ENCODE data around the gene TACR1.

Gene TACR1

GRCh38 chr2:75023666-75024455, 175.5 kb downstream of the TACR1 start:
- DNase-seq: no peak

DNA sequence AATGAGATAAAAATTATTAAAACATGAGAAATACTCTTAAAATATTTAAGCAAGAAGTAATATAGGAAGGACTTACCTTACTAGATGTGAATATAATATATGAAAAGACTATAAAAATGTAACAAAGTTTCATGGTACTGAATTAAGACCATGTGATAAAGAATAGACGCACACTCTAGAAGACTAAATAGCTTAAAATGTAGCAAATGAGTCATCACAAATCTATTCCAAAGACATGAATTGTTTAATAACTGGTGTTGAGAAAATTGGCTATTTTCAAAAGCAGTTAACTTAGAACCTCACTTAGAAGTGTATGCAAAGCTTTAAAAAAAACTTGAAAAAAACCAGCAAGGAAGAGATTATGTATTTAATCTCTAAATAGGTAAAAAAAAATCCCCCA, 176.8 kb downstream of the TACR1 start:
- no peak for DNase-seq

DNA sequence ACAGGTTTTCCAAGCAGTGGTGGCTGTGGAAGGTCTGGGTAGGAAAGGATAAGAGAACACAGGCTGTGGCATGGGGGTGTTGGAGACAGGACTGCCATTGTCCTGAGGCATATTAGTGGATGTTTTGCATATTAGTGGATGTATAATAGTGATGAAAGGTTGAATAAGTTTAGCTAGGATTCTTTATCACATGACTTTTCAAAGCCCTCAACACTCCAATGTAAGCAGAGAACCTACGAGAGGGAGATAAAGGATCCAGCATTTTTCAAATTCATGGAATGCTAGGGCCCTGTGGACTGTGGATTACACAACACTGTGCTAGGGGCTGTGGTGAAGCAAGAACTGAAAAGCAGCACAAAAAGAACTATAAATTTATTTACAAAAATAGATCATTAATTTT, 177.6 kb downstream of the TACR1 start:
- no peak for DNase-seq

DNA sequence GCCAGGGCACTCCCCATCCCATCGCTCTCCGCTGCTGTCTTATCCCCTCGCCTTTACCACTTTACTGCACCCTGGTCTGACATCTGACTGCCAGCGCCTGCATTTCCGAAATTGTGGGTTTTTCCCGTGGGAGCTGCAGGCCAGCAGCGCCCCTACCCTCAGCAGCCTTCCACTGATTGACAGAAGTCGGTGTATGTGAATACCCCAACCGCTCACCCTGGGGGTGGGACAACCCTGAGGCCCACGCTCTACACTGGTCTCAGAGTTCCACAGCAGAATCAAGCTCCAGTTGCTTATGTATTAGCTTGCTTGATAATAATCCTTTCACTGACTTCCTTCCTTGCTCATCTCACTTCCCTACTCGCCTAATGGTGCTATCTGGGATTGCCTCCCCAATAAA, 178.8 kb downstream of the TACR1 start:
- DNase-seq: no peak

DNA sequence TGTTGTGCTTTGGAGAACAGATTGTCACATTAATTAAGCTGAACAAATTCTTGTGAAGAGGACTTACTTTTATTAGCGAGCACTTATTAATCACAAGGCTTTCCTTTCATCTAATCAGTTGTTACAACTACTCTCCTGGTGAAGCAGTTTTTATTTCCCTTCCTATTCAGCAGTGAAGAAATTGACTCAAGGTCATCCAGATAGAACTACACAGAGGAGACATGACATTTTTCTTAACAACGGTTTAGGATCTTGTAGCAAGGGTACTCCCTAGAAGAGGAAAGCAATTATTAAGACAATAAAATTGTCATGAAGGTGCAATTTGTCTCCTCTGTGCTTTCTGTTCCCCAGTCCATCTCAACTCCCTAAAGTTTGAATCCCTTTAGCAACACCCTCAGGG, 179.5 kb downstream of the TACR1 start:
- no peak for DNase-seq

DNA sequence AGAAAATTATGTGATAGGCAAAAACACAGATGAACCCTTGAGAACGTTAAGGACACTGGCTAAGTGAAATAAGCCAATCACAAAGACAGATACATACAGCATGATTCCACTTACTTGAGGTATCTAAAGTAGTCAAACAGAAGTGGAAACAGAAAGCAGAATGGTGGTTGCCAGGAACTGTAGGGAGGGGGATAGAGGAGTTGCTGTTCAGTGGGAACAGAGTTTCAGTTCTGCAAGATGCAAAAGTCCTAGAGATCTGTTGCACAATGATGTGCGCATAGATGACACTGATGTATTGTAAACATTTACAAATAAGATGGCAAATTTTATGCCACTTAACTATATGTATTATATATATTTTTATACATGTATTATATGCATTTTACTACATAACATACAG, 181.2 kb downstream of the TACR1 start:
- peak in 1 of 56 donors; percentile 15 for DNase-seq

- DNase-seq: no peak
Measured at GRCh38 chr2:75012080-75012479, 187.2 kb downstream of the TACR1 start.

DNA sequence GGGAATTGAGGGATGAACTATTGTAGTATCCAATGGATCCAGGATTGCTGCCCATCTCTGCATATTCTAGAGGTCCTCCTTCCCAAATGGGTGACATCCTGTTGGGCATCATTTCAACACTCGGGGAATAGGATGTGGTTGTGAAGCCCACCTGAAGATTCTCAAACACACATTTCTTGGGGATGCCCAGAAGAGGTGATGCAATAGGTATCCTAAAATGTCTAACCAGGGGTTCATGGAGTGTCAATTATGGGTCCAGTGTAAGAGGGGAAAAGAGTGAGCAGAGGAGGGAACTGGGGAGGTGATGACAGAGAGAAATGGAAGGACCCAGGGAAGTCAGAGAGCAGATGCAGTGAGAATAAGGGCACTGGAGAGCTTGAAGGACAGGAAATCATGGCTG, 188.7 kb downstream of the TACR1 start:
- no peak for DNase-seq

DNA sequence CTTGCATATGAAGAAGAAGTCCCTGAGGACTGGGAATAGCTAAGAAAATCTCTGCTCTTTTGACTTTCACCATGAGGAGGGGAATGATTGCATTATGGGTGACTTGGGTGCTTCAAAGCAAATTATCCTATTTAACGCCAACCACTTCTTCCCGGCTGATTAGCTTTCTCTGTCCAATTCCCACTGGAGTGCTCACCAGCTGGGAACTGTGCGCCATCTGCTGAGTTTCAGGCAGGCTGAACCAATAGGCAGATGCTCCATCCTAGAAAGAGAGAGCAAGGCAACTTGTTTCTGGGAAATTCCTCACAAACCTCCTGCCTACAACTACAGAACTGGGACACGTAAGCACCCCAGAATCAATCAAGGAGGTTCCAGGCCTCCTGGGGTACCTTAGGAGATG, 191.5 kb downstream of the TACR1 start:
- peak in 1 of 56 donors; percentile 0 for DNase-seq

DNA sequence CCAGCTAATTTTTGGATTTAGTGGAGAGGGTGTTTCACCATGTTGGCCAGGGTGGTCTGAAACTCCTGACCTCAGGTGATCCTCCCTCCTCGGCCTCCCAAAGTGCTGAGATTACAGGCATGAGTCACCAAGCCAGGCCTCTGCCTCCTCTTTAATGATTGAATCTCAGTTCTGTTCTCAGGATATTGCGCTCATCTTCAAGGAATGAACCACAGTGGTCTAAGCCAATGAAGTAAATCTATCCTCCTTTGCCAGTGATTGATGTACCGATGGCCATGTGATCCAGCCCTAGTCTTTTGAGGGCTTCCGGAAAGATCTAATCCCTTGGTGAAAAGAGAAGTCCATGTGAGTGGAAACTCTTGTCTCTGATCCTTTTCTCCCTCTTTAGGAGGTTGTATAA, 192.3 kb downstream of the TACR1 start:
- DNase-seq: no peak

GRCh38 chr2:75006041-75006440, 193.3 kb downstream of the TACR1 start:
- no peak for DNase-seq

GRCh38 chr2:75003773-75004172, 195.5 kb downstream of the TACR1 start:
- no peak for DNase-seq

- no peak for DNase-seq
Measured at GRCh38 chr2:75003276-75003675, 196.0 kb downstream of the TACR1 start.

GRCh38 chr2:75002007-75002406, 197.3 kb downstream of the TACR1 start:
- DNase-seq: no peak

GRCh38 chr2:74999468-74999867, 199.9 kb downstream of the TACR1 start:
- no peak for DNase-seq
